H1 (cell line): Measurements from ENCODE around the gene TIMM21. TPM values are rescaled to one million over a fixed set of nuclear protein-coding genes. Genes with fewer than 3 reads are reported as not detected.

Experiments used
- POU5F1 ChIP-seq: IDR thresholded peaks from 2 replicates; pipeline ENCODE4 v1.6.1; 2011; ENCODE audit warnings: low read depth, mild to moderate bottlenecking, low read length, moderate library complexity
- polyA plus RNA-seq, 7 experiments: library from polyadenylated mRNA; depleted of rRNA in 3 of 7; stranded (reverse) in 5 of 7; unstranded in 2 of 7; fragments of >200 nt in 5 of 7; fragments of 200-250 nt in 2 of 7; gene quantifications; 1 replicate in 5 of 7; 2 replicates in 1 of 7; 4 replicates in 1 of 7; pipeline versions ENCODE4 v1.2.1 to v1.2.3, GENCODE V29; 2011 to 2013; ENCODE audit warnings: missing spikeins in 2 of 7, mixed read lengths in 2 of 7
- total RNA-seq: library from RNA; stranded (reverse); fragmentation: NEBNext Ultra II Directional; extraction: Animal tissue kit (Norgen Biotek cat#: 25700); gene quantifications from 2 replicates; pipeline ENCODE4 v1.2.1, GENCODE V29; 2021

The TIMM21 gene
- total and polyA plus RNA-seq, 2 of the 8 experiments (the other 6 are each of a cell fraction or from before 2014, with no cell fraction given), result 27.9 to 43.8 TPM

GRCh38 chr18:74166386-74166785, 18.1 kb downstream of the TIMM21 start (continued):
- no peak for TF ChIP-seq POU5F1
- TF ChIP-seq, all 59 proteins: peak for 0
